WTC11 (cell line): ENCODE results near the gene ITPK1. TPM values are rescaled to one million over a fixed set of nuclear protein-coding genes. Genes with fewer than 3 reads are reported as not detected.
"Not testable (repeated sequence)": the region's sequence is repeated elsewhere in the genome, so short reads cannot be mapped to it uniquely, and the experiment has no call there.

Experiments used
- ATAC-seq: fragments of 200-7000 bp; cut with Tn5 transposase; 2 replicates; pipeline ENCODE4 v1.10.0; 2021; ENCODE audit warnings: mild to moderate bottlenecking, moderate library complexity
- CTCF ChIA-PET: fragments of 300-600 bp; sonication (Branson Sonifier 250); formaldehyde crosslinking; loops from one replicate; lab custom pipeline; 2021; ENCODE audit warnings: antibody characterized with exemption; lab: Charles Lee
- POLR2A ChIA-PET: fragments of 350-600 bp; sonication (Branson Sonifier 250); formaldehyde crosslinking; loops from one replicate; lab custom pipeline; 2021; ENCODE audit warnings: antibody characterized with exemption; lab: Charles Lee
- DNase-seq: peaks from one replicate; pipeline ENCODE4 v3.0.0; 2021; ENCODE audit warnings: low spot score
- H3K27ac Mint-ChIP-seq: 2 replicates; pipeline ENCODE4 v1.8.0; 2021; ENCODE audit warnings: mixed read lengths
- H3K27me3 Mint-ChIP-seq: 2 replicates; pipeline ENCODE4 v1.8.0; 2021; ENCODE audit warnings: low read depth, mild to moderate bottlenecking, moderate library complexity, mixed read lengths
- H3K36me3 Mint-ChIP-seq: 2 replicates; pipeline ENCODE4 v1.8.0; 2021; ENCODE audit warnings: mixed read lengths
- H3K4me1 Mint-ChIP-seq: 2 replicates; pipeline ENCODE4 v1.8.0; 2022; ENCODE audit warnings: mixed read lengths
- H3K4me3 Mint-ChIP-seq: 2 replicates; pipeline ENCODE4 v1.8.0; 2021; ENCODE audit warnings: mild to moderate bottlenecking, moderate library complexity, mixed read lengths
- H3K9me3 Mint-ChIP-seq: 2 replicates; pipeline ENCODE4 v1.8.0; 2021; ENCODE audit warnings: mixed read lengths
- FOXJ3 ChIP-seq: sonication (generic); formaldehyde crosslinking; IDR thresholded peaks from 2 replicates; pipeline ENCODE4 v1.9.0; 2021; ENCODE audit warnings: missing genetic modification reagents, mild to moderate bottlenecking, borderline replicate concordance
- NR3C1 ChIP-seq: sonication (generic); formaldehyde crosslinking; conservative IDR thresholded peaks from 2 replicates; pipeline ENCODE4 v1.8.1; 2023; ENCODE audit warnings: low read depth, mild to moderate bottlenecking, missing genetic modification reagents
- TP53 ChIP-seq: sonication (generic); formaldehyde crosslinking; IDR thresholded peaks from 2 replicates; pipeline ENCODE4 v1.8.1; 2023; ENCODE audit warnings: mild to moderate bottlenecking, missing genetic modification reagents
- ZNF263 ChIP-seq: sonication (generic); formaldehyde crosslinking; IDR thresholded peaks from 2 replicates; pipeline ENCODE4 v1.8.1; 2022; ENCODE audit warnings: low read depth, mild to moderate bottlenecking, moderate library complexity, missing genetic modification reagents
- ZNF423 ChIP-seq: fragments of 250-450 bp; sonication (Bioruptor Pico); IDR thresholded peaks from 2 replicates; pipeline ENCODE4 v2.1.2; 2022; ENCODE audit warnings: mild to moderate bottlenecking, moderate library complexity
- total RNA-seq: library from RNA; stranded (reverse); gene quantifications from 3 replicates; pipeline ENCODE4 v1.2.3, GENCODE V29; 2021
- TF ChIP-seq, protein P1 (sequence below): sonication (generic); formaldehyde crosslinking; IDR thresholded peaks from 2 replicates; pipeline ENCODE4 v1.8.1; 2022; ENCODE audit warnings: missing genetic modification reagents, borderline replicate concordance
- TF ChIP-seq, protein P2 (sequence below): fragments of 250-450 bp; sonication (Bioruptor Pico); IDR thresholded peaks from 2 replicates; pipeline ENCODE4 v1.9.0; 2021; ENCODE audit warnings: moderate library complexity, mild to moderate bottlenecking, inconsistent platforms, borderline replicate concordance
- TF ChIP-seq, protein P3 (sequence below): sonication (generic); formaldehyde crosslinking; IDR thresholded peaks from 2 replicates; pipeline ENCODE4 v1.8.0; 2023; ENCODE audit warnings: mild to moderate bottlenecking, missing genetic modification reagents
- TF ChIP-seq, protein P4 (sequence below): fragments of 200-600 bp; IDR thresholded peaks from 2 replicates; pipeline ENCODE4 v1.8.0; 2022; ENCODE audit warnings: antibody characterized with exemption
- TF ChIP-seq, protein P5 (sequence below): sonication (generic); formaldehyde crosslinking; IDR thresholded peaks from 2 replicates; pipeline ENCODE4 v1.8.1; 2023; ENCODE audit warnings: mild to moderate bottlenecking, missing genetic modification reagents, borderline replicate concordance
- TF ChIP-seq, protein P6 (sequence below): fragments of 250-450 bp; sonication (Bioruptor Pico); IDR thresholded peaks from 2 replicates; pipeline ENCODE4 v2.1.2; 2022; ENCODE audit warnings: mild to moderate bottlenecking, moderate library complexity
- TF ChIP-seq, protein P7 (sequence below): sonication (generic); formaldehyde crosslinking; IDR thresholded peaks from 2 replicates; pipeline ENCODE4 v1.8.0; 2022; ENCODE audit warnings: mild to moderate bottlenecking, missing genetic modification reagents

ITPK1 gene
- total RNA-seq, 1 experiment from 2014 or later: 144 TPM

DNA sequence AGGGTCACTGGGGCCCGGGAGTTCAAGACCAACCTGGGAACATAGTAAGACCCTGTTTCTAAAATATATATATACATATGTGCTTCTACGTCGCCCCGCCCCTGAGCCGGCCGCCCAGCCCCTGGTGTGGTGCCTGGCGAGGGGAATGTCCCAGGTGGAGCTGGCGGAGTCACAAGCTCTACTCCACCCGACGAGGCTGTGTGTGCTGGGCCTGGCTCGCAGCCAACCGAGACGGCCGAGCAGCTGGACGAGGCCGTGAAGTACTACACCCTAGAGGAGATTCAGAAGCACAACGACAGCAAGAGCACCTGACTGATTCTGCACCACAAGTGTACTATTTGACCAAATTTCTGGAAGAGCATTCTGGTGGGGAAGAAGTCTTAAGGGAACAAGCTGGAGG, 22.1 kb upstream of the ITPK1 start:
- H3K4me3 Mint-ChIP-seq: no peak overlapping the region
- CTCF ChIA-PET: interaction anchor here (0.6 to 4.1 kb wide), 9 partner anchors 18 to 1081 kb away, joined by 3 to 99 read pairs (median 6); partner anchors contain the start of gene ITPK1
- H3K27ac Mint-ChIP-seq: no peak overlapping the region
- peaks cover 7% of the 10 kb centered on the region; the same call in 1 of the 2 replicates for H3K4me1 Mint-ChIP-seq
- no peaks in the 10 kb centered on the region for H3K9me3 Mint-ChIP-seq
- no peaks in the 10 kb centered on the region; the same call in 1 of the 2 replicates for H3K27me3 Mint-ChIP-seq
- DNase-seq: peak; percentile 35
- POLR2A ChIA-PET: no interaction called here
- TF ChIP-seq, protein P1, sequence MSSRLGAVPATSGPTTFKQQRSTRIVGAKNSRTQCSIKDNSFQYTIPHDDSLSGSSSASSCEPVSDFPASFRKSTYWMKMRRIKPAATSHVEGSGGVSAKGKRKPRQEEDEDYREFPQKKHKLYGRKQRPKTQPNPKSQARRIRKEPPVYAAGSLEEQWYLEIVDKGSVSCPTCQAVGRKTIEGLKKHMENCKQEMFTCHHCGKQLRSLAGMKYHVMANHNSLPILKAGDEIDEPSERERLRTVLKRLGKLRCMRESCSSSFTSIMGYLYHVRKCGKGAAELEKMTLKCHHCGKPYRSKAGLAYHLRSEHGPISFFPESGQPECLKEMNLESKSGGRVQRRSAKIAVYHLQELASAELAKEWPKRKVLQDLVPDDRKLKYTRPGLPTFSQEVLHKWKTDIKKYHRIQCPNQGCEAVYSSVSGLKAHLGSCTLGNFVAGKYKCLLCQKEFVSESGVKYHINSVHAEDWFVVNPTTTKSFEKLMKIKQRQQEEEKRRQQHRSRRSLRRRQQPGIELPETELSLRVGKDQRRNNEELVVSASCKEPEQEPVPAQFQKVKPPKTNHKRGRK (CRISPR knock-in tag): no peak
- TF ChIP-seq, protein P2, sequence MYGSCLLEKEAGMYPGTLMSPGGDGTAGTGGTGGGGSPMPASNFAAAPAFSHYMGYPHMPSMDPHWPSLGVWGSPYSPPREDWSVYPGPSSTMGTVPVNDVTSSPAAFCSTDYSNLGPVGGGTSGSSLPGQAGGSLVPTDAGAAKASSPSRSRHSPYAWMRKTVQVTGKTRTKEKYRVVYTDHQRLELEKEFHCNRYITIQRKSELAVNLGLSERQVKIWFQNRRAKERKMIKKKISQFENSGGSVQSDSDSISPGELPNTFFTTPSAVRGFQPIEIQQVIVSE (CRISPR knock-in tag): no peak
- TF ChIP-seq FOXJ3: no peak
- TF ChIP-seq, protein P3, sequence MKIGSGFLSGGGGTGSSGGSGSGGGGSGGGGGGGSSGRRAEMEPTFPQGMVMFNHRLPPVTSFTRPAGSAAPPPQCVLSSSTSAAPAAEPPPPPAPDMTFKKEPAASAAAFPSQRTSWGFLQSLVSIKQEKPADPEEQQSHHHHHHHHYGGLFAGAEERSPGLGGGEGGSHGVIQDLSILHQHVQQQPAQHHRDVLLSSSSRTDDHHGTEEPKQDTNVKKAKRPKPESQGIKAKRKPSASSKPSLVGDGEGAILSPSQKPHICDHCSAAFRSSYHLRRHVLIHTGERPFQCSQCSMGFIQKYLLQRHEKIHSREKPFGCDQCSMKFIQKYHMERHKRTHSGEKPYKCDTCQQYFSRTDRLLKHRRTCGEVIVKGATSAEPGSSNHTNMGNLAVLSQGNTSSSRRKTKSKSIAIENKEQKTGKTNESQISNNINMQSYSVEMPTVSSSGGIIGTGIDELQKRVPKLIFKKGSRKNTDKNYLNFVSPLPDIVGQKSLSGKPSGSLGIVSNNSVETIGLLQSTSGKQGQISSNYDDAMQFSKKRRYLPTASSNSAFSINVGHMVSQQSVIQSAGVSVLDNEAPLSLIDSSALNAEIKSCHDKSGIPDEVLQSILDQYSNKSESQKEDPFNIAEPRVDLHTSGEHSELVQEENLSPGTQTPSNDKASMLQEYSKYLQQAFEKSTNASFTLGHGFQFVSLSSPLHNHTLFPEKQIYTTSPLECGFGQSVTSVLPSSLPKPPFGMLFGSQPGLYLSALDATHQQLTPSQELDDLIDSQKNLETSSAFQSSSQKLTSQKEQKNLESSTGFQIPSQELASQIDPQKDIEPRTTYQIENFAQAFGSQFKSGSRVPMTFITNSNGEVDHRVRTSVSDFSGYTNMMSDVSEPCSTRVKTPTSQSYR: no peak
- TF ChIP-seq, protein P4, sequence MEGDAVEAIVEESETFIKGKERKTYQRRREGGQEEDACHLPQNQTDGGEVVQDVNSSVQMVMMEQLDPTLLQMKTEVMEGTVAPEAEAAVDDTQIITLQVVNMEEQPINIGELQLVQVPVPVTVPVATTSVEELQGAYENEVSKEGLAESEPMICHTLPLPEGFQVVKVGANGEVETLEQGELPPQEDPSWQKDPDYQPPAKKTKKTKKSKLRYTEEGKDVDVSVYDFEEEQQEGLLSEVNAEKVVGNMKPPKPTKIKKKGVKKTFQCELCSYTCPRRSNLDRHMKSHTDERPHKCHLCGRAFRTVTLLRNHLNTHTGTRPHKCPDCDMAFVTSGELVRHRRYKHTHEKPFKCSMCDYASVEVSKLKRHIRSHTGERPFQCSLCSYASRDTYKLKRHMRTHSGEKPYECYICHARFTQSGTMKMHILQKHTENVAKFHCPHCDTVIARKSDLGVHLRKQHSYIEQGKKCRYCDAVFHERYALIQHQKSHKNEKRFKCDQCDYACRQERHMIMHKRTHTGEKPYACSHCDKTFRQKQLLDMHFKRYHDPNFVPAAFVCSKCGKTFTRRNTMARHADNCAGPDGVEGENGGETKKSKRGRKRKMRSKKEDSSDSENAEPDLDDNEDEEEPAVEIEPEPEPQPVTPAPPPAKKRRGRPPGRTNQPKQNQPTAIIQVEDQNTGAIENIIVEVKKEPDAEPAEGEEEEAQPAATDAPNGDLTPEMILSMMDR: no peak
- TF ChIP-seq, protein P5, sequence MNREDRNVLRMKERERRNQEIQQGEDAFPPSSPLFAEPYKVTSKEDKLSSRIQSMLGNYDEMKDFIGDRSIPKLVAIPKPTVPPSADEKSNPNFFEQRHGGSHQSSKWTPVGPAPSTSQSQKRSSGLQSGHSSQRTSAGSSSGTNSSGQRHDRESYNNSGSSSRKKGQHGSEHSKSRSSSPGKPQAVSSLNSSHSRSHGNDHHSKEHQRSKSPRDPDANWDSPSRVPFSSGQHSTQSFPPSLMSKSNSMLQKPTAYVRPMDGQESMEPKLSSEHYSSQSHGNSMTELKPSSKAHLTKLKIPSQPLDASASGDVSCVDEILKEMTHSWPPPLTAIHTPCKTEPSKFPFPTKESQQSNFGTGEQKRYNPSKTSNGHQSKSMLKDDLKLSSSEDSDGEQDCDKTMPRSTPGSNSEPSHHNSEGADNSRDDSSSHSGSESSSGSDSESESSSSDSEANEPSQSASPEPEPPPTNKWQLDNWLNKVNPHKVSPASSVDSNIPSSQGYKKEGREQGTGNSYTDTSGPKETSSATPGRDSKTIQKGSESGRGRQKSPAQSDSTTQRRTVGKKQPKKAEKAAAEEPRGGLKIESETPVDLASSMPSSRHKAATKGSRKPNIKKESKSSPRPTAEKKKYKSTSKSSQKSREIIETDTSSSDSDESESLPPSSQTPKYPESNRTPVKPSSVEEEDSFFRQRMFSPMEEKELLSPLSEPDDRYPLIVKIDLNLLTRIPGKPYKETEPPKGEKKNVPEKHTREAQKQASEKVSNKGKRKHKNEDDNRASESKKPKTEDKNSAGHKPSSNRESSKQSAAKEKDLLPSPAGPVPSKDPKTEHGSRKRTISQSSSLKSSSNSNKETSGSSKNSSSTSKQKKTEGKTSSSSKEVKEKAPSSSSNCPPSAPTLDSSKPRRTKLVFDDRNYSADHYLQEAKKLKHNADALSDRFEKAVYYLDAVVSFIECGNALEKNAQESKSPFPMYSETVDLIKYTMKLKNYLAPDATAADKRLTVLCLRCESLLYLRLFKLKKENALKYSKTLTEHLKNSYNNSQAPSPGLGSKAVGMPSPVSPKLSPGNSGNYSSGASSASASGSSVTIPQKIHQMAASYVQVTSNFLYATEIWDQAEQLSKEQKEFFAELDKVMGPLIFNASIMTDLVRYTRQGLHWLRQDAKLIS (CRISPR knock-in tag): no peak
- TF ChIP-seq ZNF263 (CRISPR knock-in tag): no peak
- H3K36me3 Mint-ChIP-seq: no peaks in the 10 kb centered on the region
- peak; percentile 64 for ATAC-seq

DNA sequence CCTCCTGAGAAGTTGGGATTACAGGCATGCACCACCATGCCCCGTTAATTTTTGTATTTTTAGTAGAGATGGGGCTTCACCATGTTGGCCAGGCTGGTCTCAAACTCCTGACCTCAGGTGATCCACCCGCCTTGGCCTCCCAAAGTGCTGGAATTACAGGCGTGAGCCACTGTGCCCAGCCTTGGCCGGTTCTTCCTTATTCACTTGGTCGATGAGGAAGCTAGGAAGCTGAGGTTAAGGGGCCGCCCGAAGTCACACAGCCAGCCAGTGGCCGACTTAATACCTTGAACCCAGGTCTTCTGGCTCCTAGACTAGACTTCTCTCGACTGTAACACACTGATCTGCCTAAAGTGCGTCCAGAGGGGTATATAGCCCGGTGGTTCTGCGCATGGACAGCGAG, 20.8 kb upstream of the ITPK1 start:
- H3K9me3 Mint-ChIP-seq, H3K36me3 Mint-ChIP-seq, POLR2A ChIA-PET, H3K4me3 Mint-ChIP-seq, H3K27me3 Mint-ChIP-seq, H3K4me1 Mint-ChIP-seq, H3K27ac Mint-ChIP-seq, ATAC-seq, DNase-seq: not testable (repeated sequence)
- CTCF ChIA-PET: interaction anchor here (5.8 kb wide), 1 partner anchor 21 kb away, joined by 131 read pairs; the partner anchor contains the start of gene ITPK1

DNA sequence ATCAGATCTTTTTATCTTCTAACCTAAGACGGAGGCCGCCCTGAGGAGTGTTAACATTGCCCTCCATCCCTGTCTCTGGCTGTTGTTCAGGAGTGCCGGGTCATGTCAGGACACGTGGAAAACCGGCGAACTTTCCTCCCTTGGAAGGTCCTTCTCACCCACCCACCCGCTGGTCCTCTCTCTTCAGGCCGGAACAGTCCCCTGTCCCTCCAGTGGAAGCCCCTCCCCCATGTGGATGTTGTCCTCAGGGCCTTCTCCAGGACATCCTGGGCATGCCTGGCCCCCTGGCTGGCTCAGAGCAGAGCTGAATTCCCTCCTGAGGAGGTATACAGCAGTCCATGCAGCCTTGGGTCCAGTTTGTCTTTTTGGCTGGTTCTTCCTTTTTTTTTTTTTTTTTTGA, 20.3 kb upstream of the ITPK1 start:
- ChIA-PET CTCF (interaction anchor here (0.5 to 5.8 kb wide), 2 partner anchors 21 to 36 kb away, joined by 3 to 131 read pairs; partner anchors contain the start of gene ITPK1), POLR2A (no interaction called here)
- DNase-seq (no peak), ATAC-seq (no peak)
- peaks cover 10% of the 10 kb centered on the region; the same call in 1 of the 2 replicates for H3K4me1 Mint-ChIP-seq
- no peak overlapping the region for H3K4me3 Mint-ChIP-seq
- H3K36me3 Mint-ChIP-seq: no peaks in the 10 kb centered on the region
- H3K9me3 Mint-ChIP-seq: no peaks in the 10 kb centered on the region
- H3K27ac Mint-ChIP-seq: no peak overlapping the region
- no peaks in the 10 kb centered on the region; the same call in 1 of the 2 replicates for H3K27me3 Mint-ChIP-seq
- TF ChIP-seq FOXJ3 (no peak), ZNF423 (no peak), TP53 (CRISPR knock-in tag) (no peak), NR3C1 (CRISPR knock-in tag) (no peak)
- TF ChIP-seq, protein P3: no peak
- TF ChIP-seq, protein P6, sequence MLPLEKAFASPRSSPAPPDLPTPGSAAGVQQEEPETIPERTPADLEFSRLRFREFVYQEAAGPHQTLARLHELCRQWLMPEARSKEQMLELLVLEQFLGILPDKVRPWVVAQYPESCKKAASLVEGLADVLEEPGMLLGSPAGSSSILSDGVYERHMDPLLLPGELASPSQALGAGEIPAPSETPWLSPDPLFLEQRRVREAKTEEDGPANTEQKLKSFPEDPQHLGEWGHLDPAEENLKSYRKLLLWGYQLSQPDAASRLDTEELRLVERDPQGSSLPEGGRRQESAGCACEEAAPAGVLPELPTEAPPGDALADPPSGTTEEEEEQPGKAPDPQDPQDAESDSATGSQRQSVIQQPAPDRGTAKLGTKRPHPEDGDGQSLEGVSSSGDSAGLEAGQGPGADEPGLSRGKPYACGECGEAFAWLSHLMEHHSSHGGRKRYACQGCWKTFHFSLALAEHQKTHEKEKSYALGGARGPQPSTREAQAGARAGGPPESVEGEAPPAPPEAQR (CRISPR knock-in tag): no peak
- TF ChIP-seq, protein P7, sequence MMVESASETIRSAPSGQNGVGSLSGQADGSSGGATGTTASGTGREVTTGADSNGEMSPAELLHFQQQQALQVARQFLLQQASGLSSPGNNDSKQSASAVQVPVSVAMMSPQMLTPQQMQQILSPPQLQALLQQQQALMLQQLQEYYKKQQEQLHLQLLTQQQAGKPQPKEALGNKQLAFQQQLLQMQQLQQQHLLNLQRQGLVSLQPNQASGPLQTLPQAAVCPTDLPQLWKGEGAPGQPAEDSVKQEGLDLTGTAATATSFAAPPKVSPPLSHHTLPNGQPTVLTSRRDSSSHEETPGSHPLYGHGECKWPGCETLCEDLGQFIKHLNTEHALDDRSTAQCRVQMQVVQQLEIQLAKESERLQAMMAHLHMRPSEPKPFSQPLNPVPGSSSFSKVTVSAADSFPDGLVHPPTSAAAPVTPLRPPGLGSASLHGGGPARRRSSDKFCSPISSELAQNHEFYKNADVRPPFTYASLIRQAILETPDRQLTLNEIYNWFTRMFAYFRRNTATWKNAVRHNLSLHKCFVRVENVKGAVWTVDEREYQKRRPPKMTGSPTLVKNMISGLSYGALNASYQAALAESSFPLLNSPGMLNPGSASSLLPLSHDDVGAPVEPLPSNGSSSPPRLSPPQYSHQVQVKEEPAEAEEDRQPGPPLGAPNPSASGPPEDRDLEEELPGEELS (CRISPR knock-in tag): no peak
